Renal cortical epithelial cell (primary cell): ENCODE measurements around the gene CUX1. TPM values are rescaled to one million over a fixed set of nuclear protein-coding genes. Genes with fewer than 3 reads are reported as not detected.
"Not testable (repeated sequence)": the region's sequence is repeated elsewhere in the genome, so short reads cannot be mapped to it uniquely, and the experiment has no call there.

Experiments used
- DNase-seq: peaks from one replicate; pipeline ENCODE4 v3.0.0-alpha.2; 2011; ENCODE audit warnings: low read depth
- total RNA-seq: library from RNA; depleted of rRNA; stranded (reverse); fragments of >200 nt; gene quantifications from 2 replicates; pipeline ENCODE4 v1.2.3, GENCODE V29; 2014

The CUX1 gene
- total RNA-seq, 1 donor from 2014 or later, result 139 TPM

DNA sequence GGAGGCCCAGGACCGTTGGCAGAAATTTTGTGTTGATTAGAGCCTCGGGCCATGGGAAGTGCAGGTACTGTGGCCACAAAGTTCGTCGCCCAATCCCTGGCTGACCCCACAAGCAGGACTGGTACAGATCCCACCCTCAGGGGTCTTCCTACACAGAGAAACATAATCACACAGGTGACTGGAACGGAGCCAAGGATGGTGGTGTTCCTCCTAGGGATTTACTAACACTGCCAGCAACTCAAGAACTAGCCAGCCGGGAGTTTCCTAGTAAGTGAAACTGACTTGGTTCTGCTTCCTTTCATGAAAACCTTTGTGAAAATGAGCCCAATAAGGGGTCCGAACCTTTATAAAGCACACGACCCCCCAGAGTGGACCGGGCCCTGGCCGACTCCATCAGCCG, 5.7 kb downstream of the CUX1 start:
- peak; percentile 35 for DNase-seq

DNA sequence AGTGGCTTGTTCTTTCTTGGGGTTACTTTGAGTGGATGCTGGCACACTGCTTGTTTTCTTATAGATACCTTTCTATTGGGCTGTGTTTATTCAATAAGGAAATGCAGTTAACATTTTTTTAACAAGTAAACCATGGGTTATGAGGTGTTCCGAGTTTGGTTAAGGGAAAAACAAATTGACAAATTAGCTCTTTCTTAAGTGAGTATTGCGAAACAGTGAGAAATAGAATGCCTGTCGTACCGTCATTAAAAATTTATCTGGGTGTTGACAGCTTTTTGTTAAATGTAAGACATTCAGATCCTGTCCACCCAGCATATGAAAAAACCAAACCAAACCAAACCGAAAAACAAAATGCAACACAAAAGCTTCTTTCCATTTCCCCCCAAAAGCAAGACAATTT, 6.2 kb downstream of the CUX1 start:
- DNase-seq, result peak; percentile 78

DNA sequence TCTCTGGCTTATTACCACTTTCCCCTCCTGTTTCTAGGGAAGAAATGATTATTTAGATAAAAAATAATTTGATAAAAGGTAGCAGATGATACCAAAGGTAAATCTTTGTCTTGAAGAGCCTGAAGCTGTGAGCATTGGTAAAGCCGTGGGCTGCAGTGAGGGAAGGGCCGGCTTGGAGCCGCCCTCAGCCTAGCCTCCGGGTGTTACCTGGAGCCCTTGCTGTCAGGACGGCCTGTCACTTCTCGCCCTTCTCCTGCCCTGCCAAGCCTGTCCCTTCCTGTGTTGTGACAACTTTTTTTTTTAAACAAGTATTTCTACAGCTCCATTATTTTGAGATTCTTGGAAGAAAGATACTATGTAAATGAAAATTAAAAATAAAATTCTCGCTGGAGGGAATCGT, 7.0 kb downstream of the CUX1 start:
- DNase-seq, result no peak

DNA sequence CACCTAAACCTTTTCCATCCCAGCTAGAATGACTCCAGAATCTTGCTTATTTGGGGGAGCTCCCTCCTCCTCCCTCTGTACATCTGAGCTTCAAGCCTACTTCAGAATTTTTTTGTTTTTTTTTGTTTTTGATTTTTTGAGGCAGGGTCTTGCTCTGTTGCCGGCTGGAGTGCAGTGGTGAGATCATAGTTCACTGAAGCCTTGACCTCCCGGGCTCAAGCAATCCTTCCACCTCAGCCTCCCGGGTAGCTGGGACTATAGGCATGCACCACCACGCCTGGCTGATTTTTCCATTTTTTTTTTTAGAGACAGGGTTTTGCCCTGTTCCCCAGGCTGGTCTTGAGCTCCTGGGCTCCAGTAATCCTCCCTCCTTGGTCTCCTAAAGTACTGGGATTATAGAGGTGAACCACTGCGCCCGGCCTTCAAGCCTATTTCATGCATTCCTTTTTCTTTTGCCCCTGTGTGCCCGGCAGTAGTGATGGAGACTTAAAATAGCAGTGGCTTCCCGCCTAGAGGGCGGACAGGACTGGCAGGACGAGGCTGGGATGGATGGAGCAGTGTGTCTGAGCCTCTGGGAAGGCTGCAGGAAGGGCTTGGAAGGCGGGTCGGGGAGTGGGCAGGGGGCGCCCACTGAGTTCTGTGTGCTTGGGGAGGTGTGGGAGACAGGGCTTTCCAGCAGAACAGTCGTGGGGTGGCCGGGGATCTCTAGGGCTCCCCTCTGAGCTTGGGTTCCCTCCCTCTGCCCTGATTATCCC, 8.8 kb downstream of the CUX1 start:
- no peak for DNase-seq

DNA sequence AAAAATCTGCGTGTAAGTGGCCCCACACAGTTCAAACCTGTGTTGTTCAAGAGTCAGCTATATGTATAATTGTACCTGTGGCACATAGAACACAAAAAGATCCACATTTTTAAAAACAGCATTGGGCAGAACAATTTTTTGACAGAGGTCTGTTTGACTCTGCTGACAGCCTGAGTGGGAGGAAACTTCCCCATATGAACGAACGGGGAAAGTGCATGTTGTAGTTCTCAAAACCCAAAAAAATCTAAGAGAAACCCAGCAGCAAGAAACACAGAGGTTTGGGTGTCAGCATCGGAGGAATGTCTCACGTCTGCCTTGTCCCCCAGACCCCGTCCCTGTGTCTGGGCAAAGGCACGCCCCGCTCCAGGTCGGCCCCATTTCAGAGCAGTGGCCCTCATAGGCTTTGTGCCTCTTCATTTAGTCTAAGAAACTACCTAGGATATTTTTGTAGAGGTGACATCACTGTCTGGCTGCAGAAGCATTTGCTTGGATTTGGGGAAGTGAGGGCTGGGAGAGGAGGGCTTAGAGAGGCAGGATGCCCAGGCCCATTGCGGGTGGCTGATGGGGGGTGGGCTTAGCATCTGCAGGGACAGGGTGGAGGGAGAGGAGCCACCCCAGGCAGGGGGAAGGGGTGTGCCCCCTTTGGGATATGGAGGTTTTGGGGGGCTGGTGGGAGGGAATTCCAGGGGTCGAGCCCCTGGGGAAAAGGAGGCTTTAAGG, 11.0 kb downstream of the CUX1 start:
- DNase-seq, result no peak

GRCh38 chr7:101829374-101829773, 11.9 kb downstream of the CUX1 start:
- no peak for DNase-seq

GRCh38 chr7:101829821-101830220, 12.4 kb downstream of the CUX1 start:
- no peak for DNase-seq

DNA sequence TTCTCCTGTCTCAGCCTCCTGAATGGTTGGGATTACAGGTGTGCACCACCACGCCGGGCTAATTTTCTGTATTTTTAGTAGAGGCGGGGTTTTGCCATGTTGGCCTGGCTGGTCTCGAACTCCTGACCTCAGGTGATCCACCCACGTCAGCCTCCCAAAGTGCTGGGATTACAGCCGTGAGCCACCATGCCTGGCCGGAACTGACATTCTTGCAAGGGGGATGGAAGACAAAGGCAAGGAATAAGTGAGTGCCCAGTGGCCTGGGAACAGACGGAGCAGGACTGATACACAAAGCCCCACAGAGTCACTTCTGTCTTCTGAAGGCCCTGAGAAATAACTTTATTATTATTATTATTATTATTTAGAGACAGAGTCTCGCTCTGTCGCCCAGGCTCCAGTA, 14.0 kb downstream of the CUX1 start:
- DNase-seq, result not testable (repeated sequence)

GRCh38 chr7:101832205-101832631, 14.8 kb downstream of the CUX1 start:
- DNase-seq, result no peak

DNA sequence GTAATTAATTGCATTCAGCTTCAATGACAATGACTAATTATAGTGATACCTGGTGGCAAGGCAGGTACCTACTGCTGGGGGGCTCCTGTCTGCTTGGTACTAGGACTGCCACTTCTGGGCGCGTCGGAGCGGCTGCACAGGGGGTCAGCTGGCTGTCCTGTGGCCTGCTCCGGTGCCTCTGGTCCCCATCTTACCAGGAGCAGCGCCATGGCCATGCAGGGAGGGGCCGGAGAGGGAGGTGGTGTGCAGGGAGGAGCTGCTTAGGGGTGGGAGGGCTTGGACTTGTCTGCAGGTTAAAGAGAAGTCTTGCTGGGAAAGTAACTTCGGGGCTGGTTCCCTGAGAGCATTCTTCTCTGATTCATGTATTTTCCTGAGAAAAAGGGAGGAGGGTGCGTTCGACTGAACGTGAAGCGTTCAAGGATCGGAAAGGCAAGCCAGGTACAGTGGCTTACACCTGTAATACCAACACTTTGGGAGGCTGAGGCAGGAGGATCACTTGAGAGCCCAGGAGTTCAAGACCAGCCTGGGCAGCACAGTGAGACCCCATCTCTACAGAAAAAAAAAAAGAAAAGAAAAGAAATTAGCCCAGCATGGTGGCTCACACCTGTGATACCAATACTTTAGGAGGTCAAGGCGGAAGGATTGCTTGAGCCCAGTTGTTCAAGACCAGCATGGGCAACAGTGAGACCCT, 15.4 kb downstream of the CUX1 start:
- DNase-seq, result no peak

- no peak for DNase-seq
These were observed 16.4 kb downstream of the CUX1 start for GRCh38 chr7:101833799-101834198.

DNA sequence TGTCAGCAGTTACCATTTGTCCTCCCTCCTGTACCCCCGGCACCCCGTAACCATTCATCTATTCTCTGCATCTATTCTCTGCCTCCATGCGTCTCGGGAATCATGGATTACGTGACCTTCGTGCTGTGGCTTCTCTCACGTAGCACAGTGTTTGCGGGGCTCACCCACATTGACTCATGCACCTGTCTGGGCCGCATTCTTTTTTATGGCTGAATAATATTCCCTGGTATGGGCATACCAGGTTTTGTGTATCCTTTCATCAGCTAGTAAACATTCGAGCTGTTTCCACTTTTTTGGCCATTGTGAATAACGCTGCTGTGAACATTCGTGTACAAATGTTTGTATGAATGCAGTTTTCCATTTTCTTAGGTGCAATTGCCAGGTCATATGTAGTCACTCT, 17.7 kb downstream of the CUX1 start:
- DNase-seq, result no peak

DNA sequence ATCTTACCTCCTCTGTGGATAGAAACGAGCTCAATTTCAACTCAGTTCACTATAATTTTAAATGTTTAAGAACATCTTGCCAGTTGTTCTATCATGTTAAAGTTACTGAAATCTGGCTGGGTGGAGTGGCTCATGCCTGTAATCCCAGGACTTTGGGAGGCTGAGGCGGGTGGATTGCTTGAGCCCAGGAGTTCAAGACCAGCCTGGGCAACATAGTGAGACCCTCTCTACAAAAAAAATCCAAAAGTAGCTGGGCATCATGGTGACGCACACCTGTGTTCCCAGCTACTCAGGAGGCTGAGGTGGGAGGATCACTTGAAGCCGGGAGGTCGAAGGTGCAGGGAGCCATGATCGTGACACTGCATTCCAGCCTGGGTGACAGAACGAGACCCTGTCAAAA, 20.0 kb downstream of the CUX1 start:
- DNase-seq, result not testable (repeated sequence)

- DNase-seq, result no peak
These were observed 21.5 kb downstream of the CUX1 start for GRCh38 chr7:101838837-101839483.

DNA sequence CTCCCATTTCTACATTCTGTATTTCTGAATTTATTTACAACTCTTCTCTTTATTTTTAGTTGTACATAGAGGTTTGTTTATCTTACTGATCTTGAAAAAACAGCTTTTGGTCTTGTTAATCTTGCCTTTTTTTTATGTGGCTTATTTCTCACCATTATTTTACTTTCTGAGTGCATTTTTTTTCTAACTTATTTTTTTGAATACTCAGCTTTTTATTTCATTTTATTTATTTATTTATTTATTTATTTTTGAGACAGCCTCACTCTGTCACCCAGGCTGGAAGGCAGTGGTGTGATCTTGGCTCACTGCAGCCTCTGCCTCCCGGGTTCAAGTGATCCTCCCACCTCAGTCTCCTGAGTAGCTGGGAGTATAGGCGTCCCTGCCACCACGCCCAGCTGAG, 23.9 kb downstream of the CUX1 start:
- DNase-seq, result no peak

DNA sequence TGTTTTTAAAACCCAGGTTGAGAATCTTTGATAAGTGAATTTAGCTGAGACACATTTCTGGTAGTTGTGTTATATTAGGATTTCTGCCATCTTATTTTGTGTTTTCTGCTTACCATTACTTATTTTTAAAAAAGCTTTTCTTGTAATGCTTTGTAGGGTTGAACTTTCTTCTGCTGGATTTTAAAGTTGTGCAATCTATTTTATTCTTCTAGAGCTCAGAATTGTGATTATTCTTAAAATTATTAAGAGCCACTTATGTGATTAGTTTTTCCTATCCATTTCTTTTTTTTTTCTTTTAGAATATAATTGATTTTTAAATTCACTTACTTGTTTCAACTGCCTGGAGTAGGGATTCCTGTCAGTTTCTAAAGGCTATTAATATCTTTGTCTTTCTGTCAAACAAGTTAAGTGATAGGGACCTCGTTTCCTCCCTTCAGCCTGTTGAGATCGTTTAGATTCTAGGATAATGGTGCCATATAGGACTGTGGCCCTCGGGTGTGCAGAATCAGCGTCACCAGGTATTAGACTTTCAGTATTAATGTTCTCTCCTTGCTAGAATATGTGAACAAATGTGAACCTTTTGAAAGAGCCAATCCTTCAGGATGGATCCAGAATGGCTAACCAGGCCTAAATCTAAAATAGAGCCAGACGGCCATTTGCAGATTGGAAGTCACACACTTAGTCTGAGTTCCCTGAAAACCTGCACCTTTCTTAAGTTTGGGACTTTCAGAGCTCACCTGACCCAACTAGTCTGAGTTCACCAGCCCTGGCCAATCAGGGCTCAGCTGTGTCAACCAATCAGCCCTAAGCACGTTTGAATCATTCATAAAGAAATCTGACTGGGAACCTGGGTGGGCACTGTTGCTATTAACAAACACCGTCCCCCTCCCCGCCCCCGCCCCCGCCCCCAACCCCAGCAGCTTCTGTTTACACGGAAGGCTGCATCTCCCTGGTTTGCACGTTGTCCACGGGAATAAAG, 26.2 kb downstream of the CUX1 start:
- DNase-seq, result no peak

- no peak for DNase-seq
These were observed 28.5 kb downstream of the CUX1 start for GRCh38 chr7:101845974-101846373.

- DNase-seq, result no peak
These were observed 29.5 kb downstream of the CUX1 start for GRCh38 chr7:101846800-101847538.

DNA sequence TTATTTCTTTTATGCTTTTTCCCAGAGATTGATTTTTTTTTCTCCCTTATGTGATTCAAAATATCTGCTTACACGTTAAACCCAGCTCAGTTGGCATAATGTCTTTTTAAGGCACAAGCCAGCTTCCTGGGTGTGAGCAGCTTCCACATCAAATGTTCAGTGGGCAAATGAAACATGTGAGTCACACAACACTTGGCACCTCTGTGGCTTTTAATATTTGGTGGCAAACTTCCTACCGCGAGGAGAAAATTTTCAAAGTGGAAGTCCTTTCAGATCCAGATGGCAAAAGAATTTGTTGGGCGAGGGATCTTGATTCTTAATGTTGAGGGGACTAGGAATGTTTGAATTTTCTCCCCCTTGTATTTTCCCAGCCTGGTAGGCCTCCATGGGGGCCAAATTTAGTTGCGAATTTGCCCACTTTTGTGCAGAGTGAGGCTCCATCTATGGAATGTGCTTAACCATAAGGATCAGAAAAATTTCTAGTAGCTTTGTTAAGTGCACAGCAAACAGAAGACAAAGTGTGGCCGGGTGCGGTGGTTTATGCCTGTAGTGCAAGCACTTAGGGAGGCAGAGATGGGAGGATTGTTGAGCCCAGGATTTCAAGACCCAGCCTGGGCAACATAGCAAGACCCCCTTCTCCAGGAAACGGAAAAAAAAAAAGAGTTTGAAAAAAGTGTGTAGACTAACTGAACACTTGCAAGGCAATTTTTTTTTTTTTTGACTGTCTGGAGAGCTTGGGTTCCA, 31.0 kb downstream of the CUX1 start:
- DNase-seq, result no peak

DNA sequence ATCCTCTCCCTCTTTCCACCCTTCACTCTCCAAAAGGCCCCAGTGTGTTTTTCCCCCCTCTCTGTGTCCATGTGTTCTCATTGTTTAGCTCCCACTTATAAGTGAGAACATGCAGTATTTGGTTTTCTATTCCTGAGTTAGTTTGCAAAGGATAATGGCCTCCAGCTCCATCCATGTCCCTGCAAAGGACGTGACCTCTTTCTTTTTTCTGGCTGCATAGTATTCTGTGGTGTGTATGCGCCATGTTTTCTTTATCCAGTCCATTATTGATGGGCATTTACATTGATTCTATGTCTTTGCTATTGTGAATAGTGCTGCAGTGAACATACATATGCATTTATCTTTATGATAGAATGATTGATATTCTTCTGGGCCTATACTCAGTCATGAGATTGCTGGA, 31.9 kb downstream of the CUX1 start:
- not testable (repeated sequence) for DNase-seq
